GM12891 (cell line): Measurements from ENCODE around the gene VKORC1L1.
"Not testable (repeated sequence)": the region's sequence is repeated elsewhere in the genome, so short reads cannot be mapped to it uniquely, and the experiment has no call there.

ENCODE experiments used
- DNase-seq: peaks from one replicate; pipeline ENCODE4 v3.0.0; 2011; ENCODE audit warnings: low spot score; ENCODE audit not compliant: insufficient read length
- FAIRE-seq: peaks from 2 replicates; lab custom pipeline; 2011; peaks lifted over from hg19 to GRCh38; lab: Jason Lieb, UNC
- PAX5 ChIP-seq: IDR thresholded peaks from 2 replicates; pipeline ENCODE4 v1.6.1; 2011; ENCODE audit warnings: low read length, moderate library complexity, mild to moderate bottlenecking; ENCODE audit not compliant: insufficient read depth, severe bottlenecking
- POLR2A ChIP-seq: IDR thresholded peaks from 2 replicates; pipeline ENCODE4 v1.6.1; 2011; ENCODE audit warnings: low read depth, low read length, control low read depth
- POLR2AphosphoS5 ChIP-seq: IDR thresholded peaks from 2 replicates; pipeline ENCODE4 v1.6.1; 2011; ENCODE audit warnings: low read depth, low read length, control low read depth
- POU2F2 ChIP-seq: IDR thresholded peaks from 2 replicates; pipeline ENCODE4 v1.6.1; 2011; ENCODE audit warnings: low read depth, mild to moderate bottlenecking, control low read depth, low read length, moderate library complexity
- SPI1 ChIP-seq: IDR thresholded peaks from 2 replicates; pipeline ENCODE4 v1.6.1; 2011; ENCODE audit warnings: low read depth, low read length, control low read depth
- TAF1 ChIP-seq: IDR thresholded peaks from 2 replicates; pipeline ENCODE4 v1.6.1; 2011; ENCODE audit warnings: low read depth, low read length, control low read depth

The VKORC1L1 gene

DNA sequence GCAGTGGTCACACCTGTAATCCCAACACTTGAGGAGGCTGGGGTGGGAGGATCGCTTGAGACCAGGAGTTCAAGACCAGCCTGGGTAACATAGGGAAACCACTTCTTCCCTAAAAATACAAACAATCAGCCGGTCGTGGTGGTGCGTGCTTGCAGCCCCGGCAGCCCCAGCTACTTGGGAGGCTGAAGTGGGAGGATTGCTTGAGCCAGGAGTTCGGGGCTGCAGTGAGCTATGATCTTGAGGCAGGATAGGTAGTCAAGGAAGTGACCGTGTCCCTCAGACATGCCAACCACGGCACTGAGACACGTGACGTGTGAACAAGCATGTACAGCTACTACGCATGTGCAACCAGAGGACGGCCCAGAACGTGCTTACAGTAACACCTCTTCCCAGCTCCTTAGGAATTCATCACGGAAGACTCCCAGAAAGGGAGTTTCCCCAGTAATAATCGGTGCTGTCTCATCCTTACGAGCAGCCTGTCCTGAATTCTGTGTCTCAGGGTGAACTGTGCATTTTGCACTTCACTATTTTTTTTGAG lies 103.9 kb downstream of the VKORC1L1 start:
- DNase-seq: no peak
- FAIRE-seq: no peak
- no peak for TF ChIP-seq SPI1
- no peak for TF ChIP-seq TAF1
- TF ChIP-seq POLR2A: peak; percentile 49; the same call in 1 of the 2 replicates
- TF ChIP-seq POLR2AphosphoS5: peak; percentile 48; the same call in 1 of the 2 replicates

DNA sequence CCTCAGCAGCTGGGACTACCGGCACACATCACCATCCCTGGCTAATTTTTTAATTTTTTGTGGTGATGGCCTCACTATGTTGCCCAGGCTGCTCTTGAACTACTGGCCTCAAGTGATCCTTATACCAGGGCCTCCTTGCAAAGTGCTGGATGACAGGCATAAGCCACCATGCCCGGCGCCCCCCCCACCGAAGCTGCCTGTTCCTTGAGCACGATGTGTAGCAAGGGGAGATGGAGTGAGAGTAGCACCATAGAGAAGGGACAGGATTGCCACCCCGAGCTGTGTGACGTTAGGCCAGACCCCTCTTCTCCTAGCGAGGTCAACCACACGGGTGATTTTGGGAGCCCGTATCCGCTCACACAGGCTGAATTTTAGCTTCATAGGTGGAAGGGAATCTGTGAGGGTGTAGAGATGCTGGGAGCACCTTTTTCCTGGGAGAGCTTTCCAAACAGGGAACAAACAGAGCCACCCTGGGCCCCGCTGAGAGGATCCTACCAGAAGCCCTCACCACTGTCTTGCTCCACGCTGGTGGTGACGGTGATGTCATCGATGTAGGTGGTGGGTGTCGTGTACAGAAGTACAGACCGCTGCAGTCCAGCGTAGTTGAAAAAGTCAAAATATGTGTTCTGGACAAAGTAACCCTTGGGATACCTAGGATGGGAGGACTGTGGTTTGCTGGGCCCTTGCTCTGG lies 106.2 kb downstream of the VKORC1L1 start:
- no peak for FAIRE-seq
- no peak for DNase-seq

DNA sequence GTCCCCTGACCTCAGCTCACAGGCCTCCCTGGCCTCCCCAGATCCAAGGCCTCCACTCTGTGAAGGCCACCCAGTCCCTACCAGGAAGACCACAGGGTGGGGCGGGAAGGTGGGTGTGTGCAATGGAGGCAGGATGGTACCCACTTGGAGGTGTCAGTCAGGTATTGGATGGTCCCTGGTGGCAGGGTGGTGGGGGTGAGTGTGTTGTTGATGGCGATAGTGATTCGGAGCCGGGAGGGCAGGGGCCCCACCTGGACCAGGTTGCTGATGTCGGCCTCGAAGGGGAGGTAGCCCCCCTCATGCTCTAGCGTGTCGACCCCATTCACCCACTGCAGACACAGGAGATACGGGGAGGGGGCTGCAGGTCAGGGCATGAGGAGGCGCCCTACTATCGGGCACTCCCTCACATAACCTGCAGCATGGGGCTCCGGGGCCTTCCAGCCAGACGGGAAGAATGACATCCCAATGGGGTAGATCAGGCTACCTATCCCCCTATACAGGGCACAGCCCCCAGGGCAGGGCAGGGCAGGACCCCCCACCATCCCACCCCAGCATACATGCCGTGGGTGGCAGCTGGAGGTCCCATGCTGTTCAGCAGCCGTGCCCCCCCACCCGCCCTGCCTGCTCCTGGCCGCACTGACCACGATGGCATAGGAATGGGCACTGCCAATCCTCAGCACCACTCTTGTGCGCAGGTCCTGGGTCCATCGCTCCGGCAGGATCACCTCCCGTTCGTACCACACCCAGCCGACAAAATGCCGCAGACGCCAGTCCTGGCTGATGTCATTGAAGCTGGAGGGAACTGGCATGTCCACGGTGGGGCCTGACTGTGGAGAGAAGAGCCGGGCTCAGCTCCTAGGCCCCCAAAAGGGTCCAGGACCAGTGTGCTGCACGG lies 107.0 kb downstream of the VKORC1L1 start:
- TF ChIP-seq POLR2A (no peak), SPI1 (no peak), POLR2AphosphoS5 (no peak), POU2F2 (no peak), PAX5 (no peak), TAF1 (no peak)
- DNase-seq (no peak), FAIRE-seq (no peak)

More for the DNA sequence above, 106.2 kb downstream of the VKORC1L1 start:
- TF ChIP-seq POLR2AphosphoS5 (no peak), POLR2A (no peak), SPI1 (no peak), PAX5 (no peak), POU2F2 (no peak), TAF1 (no peak)

DNA sequence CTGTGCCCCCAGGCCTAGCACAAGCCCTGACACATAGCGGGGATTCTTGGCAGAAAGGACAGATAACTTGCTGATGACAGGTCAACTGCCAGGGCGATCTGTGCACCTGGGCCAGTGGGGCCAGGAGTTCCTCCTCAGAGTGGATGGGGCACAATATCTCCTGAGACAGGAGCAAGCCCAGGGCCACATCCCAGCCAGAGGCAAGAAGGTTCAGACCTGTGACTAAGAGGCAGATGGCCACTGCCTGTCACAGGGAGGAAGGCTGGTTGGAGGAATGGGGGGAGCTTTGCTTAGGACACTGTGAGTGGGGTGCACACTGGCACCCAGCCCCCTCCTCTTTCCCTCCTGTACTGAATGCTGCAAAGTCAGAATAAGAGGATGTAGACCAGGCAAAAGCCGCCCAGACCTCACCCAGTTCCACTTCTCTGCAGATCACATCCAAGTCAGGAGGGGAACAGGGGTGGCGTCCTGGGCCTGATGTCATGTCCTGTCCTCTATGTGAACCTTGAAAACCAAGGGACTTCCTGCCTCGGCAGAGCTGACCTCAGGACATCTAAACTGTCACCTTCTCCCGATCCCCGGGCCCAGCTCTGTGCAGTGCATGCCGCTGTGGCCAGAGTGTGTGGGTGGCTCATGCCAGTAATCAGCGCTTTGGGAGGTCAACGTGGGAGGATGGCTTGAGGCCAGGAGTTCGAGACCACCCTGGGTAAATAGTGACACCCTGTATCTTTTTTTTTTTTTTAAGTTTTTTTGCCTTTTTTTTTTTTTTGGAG lies 107.8 kb downstream of the VKORC1L1 start:
- FAIRE-seq (peak; percentile 69), DNase-seq (peak; percentile 49)
- TF ChIP-seq POLR2A (peak; percentile 58; the same call in 1 of the 2 replicates), TAF1 (no peak; the same call in 1 of the 2 replicates), SPI1 (peak; percentile 71), POLR2AphosphoS5 (peak; percentile 75)

DNA sequence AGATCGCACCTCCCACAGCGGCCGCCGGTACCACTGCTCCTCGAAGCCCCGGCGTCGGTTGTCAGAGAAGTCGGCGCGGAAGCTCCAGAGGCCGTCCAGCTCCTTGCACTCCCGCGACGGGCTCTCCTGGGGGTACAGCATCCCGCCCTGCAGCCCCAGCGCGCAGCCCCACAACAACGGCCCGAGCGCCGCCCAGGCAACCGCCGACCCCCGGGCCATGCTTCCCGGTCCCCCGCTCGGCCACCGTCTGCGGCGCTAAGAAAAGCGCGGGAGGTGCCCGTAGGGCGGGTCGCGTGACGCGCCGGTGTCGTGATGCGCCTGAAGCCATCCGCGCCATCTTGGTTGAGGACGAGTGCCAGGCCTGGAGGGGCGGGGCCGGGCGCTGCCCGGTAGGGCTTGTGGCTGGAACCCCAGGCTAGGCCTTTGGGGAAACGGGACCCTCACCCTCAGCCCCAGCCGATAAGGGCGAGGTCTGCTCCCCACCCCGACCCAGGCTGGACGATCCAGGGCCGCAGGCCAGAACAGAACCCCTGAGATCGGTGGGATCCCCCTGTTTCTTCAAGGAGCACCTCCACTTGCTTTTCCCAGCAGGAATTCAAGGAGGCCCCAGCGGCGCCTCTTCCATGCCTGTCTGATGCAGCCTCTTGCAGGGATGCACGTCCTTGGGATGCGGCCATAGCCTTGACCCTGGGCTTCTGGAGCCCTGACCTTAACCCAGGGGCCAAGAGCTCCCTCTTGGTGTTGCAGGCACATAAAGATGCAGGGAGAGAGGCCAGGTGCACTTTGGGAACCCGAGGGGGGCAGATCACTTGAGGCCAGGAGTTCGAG lies 109.3 kb downstream of the VKORC1L1 start, which contains the start of gene GUSB:
GUSB (minus strand) TSS at position 249 of the 828 bp plus-strand sequence; CDS start at position 219, 30 bp downstream.
- DNase-seq (peak; percentile 90), FAIRE-seq (peak; percentile 95)
- TF ChIP-seq POLR2A (peak; percentile 49; the same call in 1 of the 2 replicates), PAX5 (no peak), TAF1 (peak; percentile 51; the same call in 1 of the 2 replicates), POLR2AphosphoS5 (peak; percentile 70), SPI1 (no peak), POU2F2 (0 out of 2 replicates have a peak, but pooled peaks have one; percentile 30)

DNA sequence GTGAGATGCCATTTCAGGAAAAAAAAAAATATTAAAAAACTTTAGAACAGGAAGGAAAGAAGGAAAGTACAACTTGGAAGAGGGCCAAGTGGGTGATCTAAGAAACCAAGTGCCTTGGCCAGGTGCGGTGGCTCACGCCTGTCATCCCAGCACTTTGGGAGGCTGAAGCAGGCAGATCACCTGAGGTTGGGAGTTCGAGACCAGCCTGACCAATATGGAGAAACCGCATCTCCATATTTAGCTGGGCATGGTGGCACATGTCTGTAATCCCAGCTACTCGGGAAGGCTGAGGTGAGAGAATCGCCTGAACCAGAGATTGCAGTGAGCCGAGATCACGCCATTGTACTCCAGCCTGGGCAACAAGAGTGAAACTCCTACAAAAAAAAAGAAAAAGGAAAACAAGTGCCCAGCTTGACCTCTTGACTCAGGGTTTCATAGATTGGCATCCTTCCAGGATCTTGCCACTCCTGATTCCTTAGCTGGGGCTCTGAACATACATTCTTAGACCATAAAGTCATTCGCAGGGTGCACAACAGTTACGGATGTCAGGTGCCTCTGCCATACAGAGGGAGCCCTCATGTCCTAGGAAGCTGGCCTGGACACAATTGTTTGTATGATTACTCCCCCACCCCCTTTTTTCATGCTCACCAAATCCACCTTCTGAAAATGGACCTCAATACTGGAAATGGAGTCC lies 111.2 kb downstream of the VKORC1L1 start:
- FAIRE-seq (no peak), DNase-seq (no peak)

DNA sequence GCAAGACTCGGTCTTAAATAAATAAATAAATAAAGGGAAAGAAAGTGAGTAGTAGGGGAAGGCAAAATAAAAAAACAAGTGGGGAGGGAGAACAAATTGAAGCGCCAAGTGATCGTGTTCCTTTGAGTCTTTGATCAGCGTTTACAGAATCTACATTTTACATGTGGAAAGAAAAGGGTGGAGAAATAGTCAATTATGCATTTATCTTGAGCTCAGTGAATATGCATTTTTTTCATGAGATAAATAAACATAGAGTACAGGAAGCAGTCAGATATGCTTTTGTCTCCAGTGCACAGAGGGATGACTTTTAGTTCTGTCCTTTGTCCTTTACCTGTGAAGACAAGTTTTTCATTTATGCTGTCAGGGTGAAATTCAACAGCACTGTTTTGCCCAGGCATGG lies 115.2 kb downstream of the VKORC1L1 start:
- no peak for TF ChIP-seq SPI1
- no peak for TF ChIP-seq POLR2AphosphoS5
- no peak for TF ChIP-seq POLR2A
- DNase-seq (no peak), FAIRE-seq (no peak)

More for the DNA sequence above, 111.2 kb downstream of the VKORC1L1 start:
- TF ChIP-seq SPI1: no peak
- no peak for TF ChIP-seq PAX5
- no peak for TF ChIP-seq POLR2A
- TF ChIP-seq POU2F2: no peak
- no peak for TF ChIP-seq POLR2AphosphoS5
- TF ChIP-seq TAF1: no peak

DNA sequence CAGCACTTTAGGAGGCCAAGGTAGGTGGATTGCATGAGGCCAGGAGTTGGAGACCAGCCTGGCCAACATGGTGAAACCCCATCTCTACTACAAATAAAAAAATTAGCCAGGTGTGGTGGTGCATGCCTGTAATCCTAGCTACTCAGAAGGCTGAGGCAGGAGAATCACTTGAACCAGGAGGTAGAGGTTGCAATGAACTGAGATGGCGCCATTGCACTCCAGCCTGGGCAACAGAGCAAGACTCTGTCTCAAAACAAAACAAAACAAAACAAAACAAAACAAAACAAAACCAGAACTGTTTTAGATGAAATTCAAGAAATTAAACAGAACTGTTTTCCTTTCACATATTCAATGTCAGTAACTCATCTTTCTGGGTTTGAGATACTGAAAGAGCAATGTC lies 115.6 kb downstream of the VKORC1L1 start:
- FAIRE-seq, DNase-seq: not testable (repeated sequence)
